WTC11 (cell line): ENCODE data around the gene POP4. TPM values are rescaled to one million over a fixed set of nuclear protein-coding genes. Genes with fewer than 3 reads are reported as not detected.

Source experiments
- ATAC-seq: fragments of 200-7000 bp; cut with Tn5 transposase; 2 replicates; pipeline ENCODE4 v1.10.0; 2021; ENCODE audit warnings: mild to moderate bottlenecking, moderate library complexity
- CTCF ChIA-PET: fragments of 300-600 bp; sonication (Branson Sonifier 250); formaldehyde crosslinking; loops from one replicate; lab custom pipeline; 2021; ENCODE audit warnings: antibody characterized with exemption; lab: Charles Lee
- POLR2A ChIA-PET: fragments of 350-600 bp; sonication (Branson Sonifier 250); formaldehyde crosslinking; loops from one replicate; lab custom pipeline; 2021; ENCODE audit warnings: antibody characterized with exemption; lab: Charles Lee
- DNase-seq: peaks from one replicate; pipeline ENCODE4 v3.0.0; 2021; ENCODE audit warnings: low spot score
- H3K27ac Mint-ChIP-seq: 2 replicates; pipeline ENCODE4 v1.8.0; 2021; ENCODE audit warnings: mixed read lengths
- H3K27me3 Mint-ChIP-seq: 2 replicates; pipeline ENCODE4 v1.8.0; 2021; ENCODE audit warnings: low read depth, mild to moderate bottlenecking, moderate library complexity, mixed read lengths
- H3K36me3 Mint-ChIP-seq: 2 replicates; pipeline ENCODE4 v1.8.0; 2021; ENCODE audit warnings: mixed read lengths
- H3K4me1 Mint-ChIP-seq: 2 replicates; pipeline ENCODE4 v1.8.0; 2022; ENCODE audit warnings: mixed read lengths
- H3K4me3 Mint-ChIP-seq: 2 replicates; pipeline ENCODE4 v1.8.0; 2021; ENCODE audit warnings: mild to moderate bottlenecking, moderate library complexity, mixed read lengths
- H3K9me3 Mint-ChIP-seq: 2 replicates; pipeline ENCODE4 v1.8.0; 2021; ENCODE audit warnings: mixed read lengths
- ATF1 ChIP-seq: sonication (generic); formaldehyde crosslinking; IDR thresholded peaks from 2 replicates; pipeline ENCODE4 v1.8.1; 2023; ENCODE audit warnings: mild to moderate bottlenecking, moderate library complexity, missing genetic modification reagents
- CBFB ChIP-seq: sonication (generic); formaldehyde crosslinking; IDR thresholded peaks from 2 replicates; pipeline ENCODE4 v1.8.1; 2022; ENCODE audit warnings: mild to moderate bottlenecking, low read depth, missing genetic modification reagents
- CREB1 ChIP-seq: sonication (generic); formaldehyde crosslinking; IDR thresholded peaks from 2 replicates; pipeline ENCODE4 v1.8.0; 2023; ENCODE audit warnings: mild to moderate bottlenecking, missing genetic modification reagents
- CREM ChIP-seq: sonication (generic); formaldehyde crosslinking; IDR thresholded peaks from 2 replicates; pipeline ENCODE4 v1.8.1; 2022; ENCODE audit warnings: mild to moderate bottlenecking, missing genetic modification reagents, moderate library complexity
- ESRRA ChIP-seq: sonication (generic); formaldehyde crosslinking; IDR thresholded peaks from 2 replicates; pipeline ENCODE4 v1.8.1; 2022; ENCODE audit warnings: mild to moderate bottlenecking, missing genetic modification reagents, borderline replicate concordance
- GTF2I ChIP-seq: fragments of 250-450 bp; sonication (Bioruptor Pico); conservative IDR thresholded peaks from 2 replicates; pipeline ENCODE4 v1.4.0; 2021; ENCODE audit warnings: mild to moderate bottlenecking
- HMGA2 ChIP-seq: fragments of 250-450 bp; sonication (Bioruptor Pico); IDR thresholded peaks from 2 replicates; pipeline ENCODE4 v1.4.0; 2021; ENCODE audit warnings: mild to moderate bottlenecking, moderate library complexity
- JUN ChIP-seq: sonication (generic); formaldehyde crosslinking; IDR thresholded peaks from 2 replicates; pipeline ENCODE4 v1.8.0; 2023; ENCODE audit warnings: mild to moderate bottlenecking, missing genetic modification reagents
- NR2C2 ChIP-seq: sonication (generic); formaldehyde crosslinking; IDR thresholded peaks from 2 replicates; pipeline ENCODE4 v1.8.0; 2022; ENCODE audit warnings: mild to moderate bottlenecking, missing genetic modification reagents
- OVOL2 ChIP-seq: fragments of 250-450 bp; sonication (Bioruptor Pico); IDR thresholded peaks from 2 replicates; pipeline ENCODE4 v1.9.0; 2021; ENCODE audit warnings: mild to moderate bottlenecking, borderline replicate concordance
- SOX15 ChIP-seq: fragments of 250-450 bp; sonication (Bioruptor Pico); IDR thresholded peaks from 2 replicates; pipeline ENCODE4 v1.9.0; 2021; ENCODE audit warnings: mild to moderate bottlenecking
- ZBTB21 ChIP-seq: sonication (generic); formaldehyde crosslinking; IDR thresholded peaks from 2 replicates; pipeline ENCODE4 v1.8.1; 2023; ENCODE audit warnings: mild to moderate bottlenecking, missing genetic modification reagents, borderline replicate concordance
- ZNF263 ChIP-seq: sonication (generic); formaldehyde crosslinking; IDR thresholded peaks from 2 replicates; pipeline ENCODE4 v1.8.1; 2022; ENCODE audit warnings: low read depth, mild to moderate bottlenecking, moderate library complexity, missing genetic modification reagents
- ZNF396 ChIP-seq: fragments of 250-450 bp; sonication (Bioruptor Pico); IDR thresholded peaks from 2 replicates; pipeline ENCODE4 v1.8.0; 2021; ENCODE audit warnings: mild to moderate bottlenecking, moderate library complexity, borderline replicate concordance
- ZNF423 ChIP-seq: fragments of 250-450 bp; sonication (Bioruptor Pico); IDR thresholded peaks from 2 replicates; pipeline ENCODE4 v2.1.2; 2022; ENCODE audit warnings: mild to moderate bottlenecking, moderate library complexity
- total RNA-seq: library from RNA; stranded (reverse); gene quantifications from 3 replicates; pipeline ENCODE4 v1.2.3, GENCODE V29; 2021
- TF ChIP-seq, protein P1 (sequence below): fragments of 250-450 bp; sonication (Bioruptor Pico); IDR thresholded peaks from 2 replicates; pipeline ENCODE4 v1.9.0; 2021; ENCODE audit warnings: mild to moderate bottlenecking
- TF ChIP-seq, protein P2 (sequence below): sonication (generic); formaldehyde crosslinking; IDR thresholded peaks from 2 replicates; pipeline ENCODE4 v1.8.1; 2022; ENCODE audit warnings: mild to moderate bottlenecking, moderate library complexity, missing genetic modification reagents
- TF ChIP-seq, protein P3 (sequence below): sonication (generic); formaldehyde crosslinking; IDR thresholded peaks from 2 replicates; pipeline ENCODE4 v1.8.1; 2022; ENCODE audit warnings: low read depth, mild to moderate bottlenecking, moderate library complexity, missing genetic modification reagents, borderline replicate concordance
- TF ChIP-seq, protein P4 (sequence below): fragments of 250-450 bp; sonication (Bioruptor Pico); IDR thresholded peaks from 2 replicates; pipeline ENCODE4 v1.9.0; 2021; ENCODE audit warnings: moderate library complexity, mild to moderate bottlenecking, inconsistent platforms, borderline replicate concordance
- TF ChIP-seq, protein P5 (sequence below): sonication (generic); formaldehyde crosslinking; IDR thresholded peaks from 2 replicates; pipeline ENCODE4 v1.8.1; 2023; ENCODE audit warnings: mild to moderate bottlenecking, missing genetic modification reagents, moderate library complexity
- TF ChIP-seq, protein P6 (sequence below): sonication (generic); formaldehyde crosslinking; IDR thresholded peaks from 2 replicates; pipeline ENCODE4 v1.8.1; 2023; ENCODE audit warnings: mild to moderate bottlenecking, moderate library complexity, missing genetic modification reagents
- TF ChIP-seq, protein P7 (sequence below): sonication (generic); formaldehyde crosslinking; IDR thresholded peaks from 2 replicates; pipeline ENCODE4 v1.8.0; 2022; ENCODE audit warnings: mild to moderate bottlenecking, missing genetic modification reagents
- TF ChIP-seq, protein P8 (sequence below): sonication (generic); formaldehyde crosslinking; IDR thresholded peaks from 2 replicates; pipeline ENCODE4 v1.8.1; 2023; ENCODE audit warnings: mild to moderate bottlenecking, missing genetic modification reagents
- TF ChIP-seq, protein P9 (sequence below): fragments of 250-450 bp; sonication (Bioruptor Pico); IDR thresholded peaks from 2 replicates; pipeline ENCODE4 v2.1.2; 2022; ENCODE audit warnings: mild to moderate bottlenecking, moderate library complexity

POP4 gene
- total RNA-seq, 1 experiment from 2014 or later, result 46.7 TPM

DNA sequence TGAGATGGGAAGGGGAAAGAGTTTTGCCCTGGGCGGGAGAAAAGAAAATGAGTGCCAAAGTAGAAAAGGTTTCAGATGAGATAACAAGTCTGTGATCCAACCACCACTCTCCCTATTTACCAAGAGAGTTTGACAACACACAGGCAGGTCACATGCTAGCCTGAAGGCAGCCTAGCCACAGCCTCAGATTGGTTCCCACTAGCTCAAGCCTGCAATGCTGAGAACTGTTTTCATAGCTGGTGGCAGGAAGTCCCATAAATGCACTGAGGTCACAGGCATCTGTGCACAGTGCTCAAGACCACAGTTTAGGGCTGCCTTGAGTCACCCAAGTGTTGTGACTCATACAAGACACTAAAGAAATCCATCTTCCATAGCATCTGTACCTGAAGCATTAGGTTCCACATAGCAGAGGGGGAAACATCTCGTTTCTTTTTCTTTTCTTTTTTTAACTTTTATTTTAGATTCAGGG is 18.5 kb upstream of the POP4 start (continued):
- TF ChIP-seq, protein P1, sequence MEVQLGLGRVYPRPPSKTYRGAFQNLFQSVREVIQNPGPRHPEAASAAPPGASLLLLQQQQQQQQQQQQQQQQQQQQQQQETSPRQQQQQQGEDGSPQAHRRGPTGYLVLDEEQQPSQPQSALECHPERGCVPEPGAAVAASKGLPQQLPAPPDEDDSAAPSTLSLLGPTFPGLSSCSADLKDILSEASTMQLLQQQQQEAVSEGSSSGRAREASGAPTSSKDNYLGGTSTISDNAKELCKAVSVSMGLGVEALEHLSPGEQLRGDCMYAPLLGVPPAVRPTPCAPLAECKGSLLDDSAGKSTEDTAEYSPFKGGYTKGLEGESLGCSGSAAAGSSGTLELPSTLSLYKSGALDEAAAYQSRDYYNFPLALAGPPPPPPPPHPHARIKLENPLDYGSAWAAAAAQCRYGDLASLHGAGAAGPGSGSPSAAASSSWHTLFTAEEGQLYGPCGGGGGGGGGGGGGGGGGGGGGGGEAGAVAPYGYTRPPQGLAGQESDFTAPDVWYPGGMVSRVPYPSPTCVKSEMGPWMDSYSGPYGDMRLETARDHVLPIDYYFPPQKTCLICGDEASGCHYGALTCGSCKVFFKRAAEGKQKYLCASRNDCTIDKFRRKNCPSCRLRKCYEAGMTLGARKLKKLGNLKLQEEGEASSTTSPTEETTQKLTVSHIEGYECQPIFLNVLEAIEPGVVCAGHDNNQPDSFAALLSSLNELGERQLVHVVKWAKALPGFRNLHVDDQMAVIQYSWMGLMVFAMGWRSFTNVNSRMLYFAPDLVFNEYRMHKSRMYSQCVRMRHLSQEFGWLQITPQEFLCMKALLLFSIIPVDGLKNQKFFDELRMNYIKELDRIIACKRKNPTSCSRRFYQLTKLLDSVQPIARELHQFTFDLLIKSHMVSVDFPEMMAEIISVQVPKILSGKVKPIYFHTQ (CRISPR knock-in tag), result no peak
- TF ChIP-seq SOX15 (CRISPR knock-in tag), result no peak
- TF ChIP-seq, protein P2, sequence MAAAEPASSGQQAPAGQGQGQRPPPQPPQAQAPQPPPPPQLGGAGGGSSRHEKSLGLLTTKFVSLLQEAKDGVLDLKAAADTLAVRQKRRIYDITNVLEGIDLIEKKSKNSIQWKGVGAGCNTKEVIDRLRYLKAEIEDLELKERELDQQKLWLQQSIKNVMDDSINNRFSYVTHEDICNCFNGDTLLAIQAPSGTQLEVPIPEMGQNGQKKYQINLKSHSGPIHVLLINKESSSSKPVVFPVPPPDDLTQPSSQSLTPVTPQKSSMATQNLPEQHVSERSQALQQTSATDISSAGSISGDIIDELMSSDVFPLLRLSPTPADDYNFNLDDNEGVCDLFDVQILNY (CRISPR knock-in tag), result no peak
- TF ChIP-seq ZNF396, result no peak
- TF ChIP-seq, protein P3, sequence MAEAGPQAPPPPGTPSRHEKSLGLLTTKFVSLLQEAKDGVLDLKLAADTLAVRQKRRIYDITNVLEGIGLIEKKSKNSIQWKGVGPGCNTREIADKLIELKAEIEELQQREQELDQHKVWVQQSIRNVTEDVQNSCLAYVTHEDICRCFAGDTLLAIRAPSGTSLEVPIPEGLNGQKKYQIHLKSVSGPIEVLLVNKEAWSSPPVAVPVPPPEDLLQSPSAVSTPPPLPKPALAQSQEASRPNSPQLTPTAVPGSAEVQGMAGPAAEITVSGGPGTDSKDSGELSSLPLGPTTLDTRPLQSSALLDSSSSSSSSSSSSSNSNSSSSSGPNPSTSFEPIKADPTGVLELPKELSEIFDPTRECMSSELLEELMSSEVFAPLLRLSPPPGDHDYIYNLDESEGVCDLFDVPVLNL (CRISPR knock-in tag), result no peak
- TF ChIP-seq, protein P4, sequence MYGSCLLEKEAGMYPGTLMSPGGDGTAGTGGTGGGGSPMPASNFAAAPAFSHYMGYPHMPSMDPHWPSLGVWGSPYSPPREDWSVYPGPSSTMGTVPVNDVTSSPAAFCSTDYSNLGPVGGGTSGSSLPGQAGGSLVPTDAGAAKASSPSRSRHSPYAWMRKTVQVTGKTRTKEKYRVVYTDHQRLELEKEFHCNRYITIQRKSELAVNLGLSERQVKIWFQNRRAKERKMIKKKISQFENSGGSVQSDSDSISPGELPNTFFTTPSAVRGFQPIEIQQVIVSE (CRISPR knock-in tag), result no peak
- no peak for TF ChIP-seq ESRRA
- TF ChIP-seq NR2C2, result no peak
- TF ChIP-seq, protein P5, sequence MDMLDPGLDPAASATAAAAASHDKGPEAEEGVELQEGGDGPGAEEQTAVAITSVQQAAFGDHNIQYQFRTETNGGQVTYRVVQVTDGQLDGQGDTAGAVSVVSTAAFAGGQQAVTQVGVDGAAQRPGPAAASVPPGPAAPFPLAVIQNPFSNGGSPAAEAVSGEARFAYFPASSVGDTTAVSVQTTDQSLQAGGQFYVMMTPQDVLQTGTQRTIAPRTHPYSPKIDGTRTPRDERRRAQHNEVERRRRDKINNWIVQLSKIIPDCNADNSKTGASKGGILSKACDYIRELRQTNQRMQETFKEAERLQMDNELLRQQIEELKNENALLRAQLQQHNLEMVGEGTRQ, result no peak
- TF ChIP-seq CREB1, result no peak

DNA sequence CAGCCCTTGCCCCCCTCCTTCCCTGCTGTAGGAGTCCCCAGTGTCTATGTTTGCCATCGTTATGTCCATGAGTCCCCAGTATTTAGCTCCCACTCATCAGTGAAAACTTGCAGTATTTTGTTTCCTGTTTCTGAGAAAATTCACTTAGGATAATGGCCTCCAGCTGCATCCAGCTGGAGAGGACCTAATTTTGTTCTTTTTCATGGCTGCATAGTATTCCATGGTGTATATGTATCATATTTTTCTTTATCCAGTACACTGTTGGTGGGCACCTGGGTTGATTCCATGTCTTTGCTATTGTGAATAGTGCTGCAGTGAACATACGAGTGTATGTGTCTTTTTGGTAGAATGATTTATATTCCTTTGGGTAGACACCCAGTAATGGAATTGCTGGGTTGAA is 18.0 kb upstream of the POP4 start:
- CTCF ChIA-PET, result no interaction called here
- no peaks in the 10 kb centered on the region for H3K4me1 Mint-ChIP-seq
- peaks cover 14% of the 10 kb centered on the region for H3K9me3 Mint-ChIP-seq
- ATAC-seq (no peak), DNase-seq (no peak)
- H3K27ac Mint-ChIP-seq, result no peak overlapping the region
- H3K27me3 Mint-ChIP-seq, result peaks cover 22% of the 10 kb centered on the region
- POLR2A ChIA-PET, result no interaction called here
- H3K4me3 Mint-ChIP-seq, result no peak overlapping the region
- no peaks in the 10 kb centered on the region for H3K36me3 Mint-ChIP-seq
- TF ChIP-seq, protein P6, sequence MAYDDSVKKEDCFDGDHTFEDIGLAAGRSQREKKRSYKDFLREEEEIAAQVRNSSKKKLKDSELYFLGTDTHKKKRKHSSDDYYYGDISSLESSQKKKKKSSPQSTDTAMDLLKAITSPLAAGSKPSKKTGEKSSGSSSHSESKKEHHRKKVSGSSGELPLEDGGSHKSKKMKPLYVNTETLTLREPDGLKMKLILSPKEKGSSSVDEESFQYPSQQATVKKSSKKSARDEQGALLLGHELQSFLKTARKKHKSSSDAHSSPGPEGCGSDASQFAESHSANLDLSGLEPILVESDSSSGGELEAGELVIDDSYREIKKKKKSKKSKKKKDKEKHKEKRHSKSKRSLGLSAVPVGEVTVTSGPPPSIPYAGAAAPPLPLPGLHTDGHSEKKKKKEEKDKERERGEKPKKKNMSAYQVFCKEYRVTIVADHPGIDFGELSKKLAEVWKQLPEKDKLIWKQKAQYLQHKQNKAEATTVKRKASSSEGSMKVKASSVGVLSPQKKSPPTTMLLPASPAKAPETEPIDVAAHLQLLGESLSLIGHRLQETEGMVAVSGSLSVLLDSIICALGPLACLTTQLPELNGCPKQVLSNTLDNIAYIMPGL (CRISPR knock-in tag), result no peak
- TF ChIP-seq CBFB, result no peak
- TF ChIP-seq CREM (CRISPR knock-in tag), result no peak
- no peak for TF ChIP-seq ZNF423 (CRISPR knock-in tag)
- no peak for TF ChIP-seq ZBTB21 (CRISPR knock-in tag)
- no peak for TF ChIP-seq GTF2I (CRISPR knock-in tag)
- TF ChIP-seq, protein P7, sequence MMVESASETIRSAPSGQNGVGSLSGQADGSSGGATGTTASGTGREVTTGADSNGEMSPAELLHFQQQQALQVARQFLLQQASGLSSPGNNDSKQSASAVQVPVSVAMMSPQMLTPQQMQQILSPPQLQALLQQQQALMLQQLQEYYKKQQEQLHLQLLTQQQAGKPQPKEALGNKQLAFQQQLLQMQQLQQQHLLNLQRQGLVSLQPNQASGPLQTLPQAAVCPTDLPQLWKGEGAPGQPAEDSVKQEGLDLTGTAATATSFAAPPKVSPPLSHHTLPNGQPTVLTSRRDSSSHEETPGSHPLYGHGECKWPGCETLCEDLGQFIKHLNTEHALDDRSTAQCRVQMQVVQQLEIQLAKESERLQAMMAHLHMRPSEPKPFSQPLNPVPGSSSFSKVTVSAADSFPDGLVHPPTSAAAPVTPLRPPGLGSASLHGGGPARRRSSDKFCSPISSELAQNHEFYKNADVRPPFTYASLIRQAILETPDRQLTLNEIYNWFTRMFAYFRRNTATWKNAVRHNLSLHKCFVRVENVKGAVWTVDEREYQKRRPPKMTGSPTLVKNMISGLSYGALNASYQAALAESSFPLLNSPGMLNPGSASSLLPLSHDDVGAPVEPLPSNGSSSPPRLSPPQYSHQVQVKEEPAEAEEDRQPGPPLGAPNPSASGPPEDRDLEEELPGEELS (CRISPR knock-in tag), result no peak
- TF ChIP-seq ATF1 (CRISPR knock-in tag), result no peak
- TF ChIP-seq, protein P8, sequence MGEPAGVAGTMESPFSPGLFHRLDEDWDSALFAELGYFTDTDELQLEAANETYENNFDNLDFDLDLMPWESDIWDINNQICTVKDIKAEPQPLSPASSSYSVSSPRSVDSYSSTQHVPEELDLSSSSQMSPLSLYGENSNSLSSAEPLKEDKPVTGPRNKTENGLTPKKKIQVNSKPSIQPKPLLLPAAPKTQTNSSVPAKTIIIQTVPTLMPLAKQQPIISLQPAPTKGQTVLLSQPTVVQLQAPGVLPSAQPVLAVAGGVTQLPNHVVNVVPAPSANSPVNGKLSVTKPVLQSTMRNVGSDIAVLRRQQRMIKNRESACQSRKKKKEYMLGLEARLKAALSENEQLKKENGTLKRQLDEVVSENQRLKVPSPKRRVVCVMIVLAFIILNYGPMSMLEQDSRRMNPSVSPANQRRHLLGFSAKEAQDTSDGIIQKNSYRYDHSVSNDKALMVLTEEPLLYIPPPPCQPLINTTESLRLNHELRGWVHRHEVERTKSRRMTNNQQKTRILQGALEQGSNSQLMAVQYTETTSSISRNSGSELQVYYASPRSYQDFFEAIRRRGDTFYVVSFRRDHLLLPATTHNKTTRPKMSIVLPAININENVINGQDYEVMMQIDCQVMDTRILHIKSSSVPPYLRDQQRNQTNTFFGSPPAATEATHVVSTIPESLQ, result no peak
- TF ChIP-seq OVOL2 (CRISPR knock-in tag), result no peak
- TF ChIP-seq HMGA2 (CRISPR knock-in tag), result no peak
- TF ChIP-seq JUN (CRISPR knock-in tag), result no peak
- TF ChIP-seq, protein P9, sequence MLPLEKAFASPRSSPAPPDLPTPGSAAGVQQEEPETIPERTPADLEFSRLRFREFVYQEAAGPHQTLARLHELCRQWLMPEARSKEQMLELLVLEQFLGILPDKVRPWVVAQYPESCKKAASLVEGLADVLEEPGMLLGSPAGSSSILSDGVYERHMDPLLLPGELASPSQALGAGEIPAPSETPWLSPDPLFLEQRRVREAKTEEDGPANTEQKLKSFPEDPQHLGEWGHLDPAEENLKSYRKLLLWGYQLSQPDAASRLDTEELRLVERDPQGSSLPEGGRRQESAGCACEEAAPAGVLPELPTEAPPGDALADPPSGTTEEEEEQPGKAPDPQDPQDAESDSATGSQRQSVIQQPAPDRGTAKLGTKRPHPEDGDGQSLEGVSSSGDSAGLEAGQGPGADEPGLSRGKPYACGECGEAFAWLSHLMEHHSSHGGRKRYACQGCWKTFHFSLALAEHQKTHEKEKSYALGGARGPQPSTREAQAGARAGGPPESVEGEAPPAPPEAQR (CRISPR knock-in tag), result no peak
- no peak for TF ChIP-seq ZNF263 (CRISPR knock-in tag)
